Renal cortical epithelial cell (primary cell): ENCODE results near the gene PTPN2. TPM values are rescaled to one million over a fixed set of nuclear protein-coding genes. Genes with fewer than 3 reads are reported as not detected.

Experiments used
- DNase-seq: peaks from one replicate; pipeline ENCODE4 v3.0.0-alpha.2; 2011; ENCODE audit warnings: low read depth
- total RNA-seq: library from RNA; depleted of rRNA; stranded (reverse); fragments of >200 nt; gene quantifications from 2 replicates; pipeline ENCODE4 v1.2.3, GENCODE V29; 2014

PTPN2 gene
- total RNA-seq, 1 donor from 2014 or later = 51.6 TPM

GRCh38 chr18:12857991-12858544 lies 26.0 kb downstream of the PTPN2 start:
- no peak for DNase-seq

GRCh38 chr18:12857215-12857905 lies 26.7 kb downstream of the PTPN2 start:
- no peak for DNase-seq

GRCh38 chr18:12855916-12856315 lies 28.1 kb downstream of the PTPN2 start:
- no peak for DNase-seq

- no peak for DNase-seq
Measured at GRCh38 chr18:12852566-12853315, 31.3 kb downstream of the PTPN2 start.

GRCh38 chr18:12851716-12852115 lies 32.3 kb downstream of the PTPN2 start:
- DNase-seq = peak; percentile 43

GRCh38 chr18:12849548-12849947 lies 34.5 kb downstream of the PTPN2 start:
- DNase-seq = no peak

GRCh38 chr18:12848405-12848804 lies 35.6 kb downstream of the PTPN2 start:
- DNase-seq = no peak

- DNase-seq = no peak
Measured at GRCh38 chr18:12844391-12844790, 39.6 kb downstream of the PTPN2 start.

GRCh38 chr18:12843420-12844350 lies 40.4 kb downstream of the PTPN2 start:
- DNase-seq = no peak

GRCh38 chr18:12842459-12843380 lies 41.3 kb downstream of the PTPN2 start:
- DNase-seq = no peak

GRCh38 chr18:12841070-12841469 lies 43.0 kb downstream of the PTPN2 start:
- DNase-seq = peak; percentile 36

GRCh38 chr18:12840382-12840781 lies 43.7 kb downstream of the PTPN2 start:
- DNase-seq = no peak

GRCh38 chr18:12839526-12840196 lies 44.4 kb downstream of the PTPN2 start:
- DNase-seq = peak; percentile 70

- DNase-seq = peak; percentile 65
Measured at GRCh38 chr18:12839057-12839525, 44.9 kb downstream of the PTPN2 start.

GRCh38 chr18:12838178-12838634 lies 45.8 kb downstream of the PTPN2 start:
- DNase-seq = peak; percentile 99

GRCh38 chr18:12837747-12838146 lies 46.3 kb downstream of the PTPN2 start:
- DNase-seq = no peak

GRCh38 chr18:12836551-12836950 lies 47.5 kb downstream of the PTPN2 start:
- DNase-seq = no peak

- DNase-seq = no peak
Measured at GRCh38 chr18:12828116-12829051, 55.7 kb downstream of the PTPN2 start.

GRCh38 chr18:12827588-12827987 lies 56.4 kb downstream of the PTPN2 start:
- no peak for DNase-seq
